Thyroid gland (tissue), 4 donors: Measurements from ENCODE around the gene DHX34.

Experiments
- POLR2A ChIP-seq, 2 donors: fragments of 450-650 bp; IDR thresholded peaks; one replicate each; pipeline ENCODE4 v1.6.1; 2017; ENCODE audit warnings: antibody characterized with exemption in 2 of 2, mild to moderate bottlenecking in 2 of 2, moderate library complexity in 1 of 2
- TF ChIP-seq, protein P1 (sequence below), 6 experiments: fragments of 200-600 bp in 3 of 6; fragments of 450-650 bp in 3 of 6; sonication (generic) in 3 of 6; IDR thresholded peaks; one replicate each; pipeline ENCODE4 v1.5.1; 2016 to 2019; ENCODE audit warnings: antibody characterized with exemption in 6 of 6, mild to moderate bottlenecking in 2 of 6, inconsistent platforms in 1 of 6, moderate library complexity in 1 of 6

DNA sequence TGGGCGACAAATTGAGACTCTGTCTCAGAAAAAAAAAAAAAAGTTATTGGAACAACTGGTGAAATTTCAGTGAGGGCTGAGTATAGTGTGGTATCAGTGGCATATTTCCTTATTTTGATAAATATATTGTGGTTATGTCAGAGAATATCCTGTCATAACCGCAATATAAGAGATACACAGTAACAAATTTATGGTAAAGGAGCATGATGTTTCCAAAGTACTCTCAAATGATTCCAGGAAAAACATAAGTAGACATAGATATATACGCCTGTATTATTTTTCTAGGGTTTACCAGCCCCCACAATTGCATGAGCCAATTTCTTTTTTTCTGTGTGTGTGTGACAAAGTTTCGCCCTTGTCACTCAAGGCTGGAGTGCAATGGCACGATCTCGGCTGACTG lies 45.1 kb upstream of the DHX34 start:
- no peak for TF ChIP-seq POLR2A (IDR thresholded peaks at IDR 0.05)
- TF ChIP-seq, protein P1, sequence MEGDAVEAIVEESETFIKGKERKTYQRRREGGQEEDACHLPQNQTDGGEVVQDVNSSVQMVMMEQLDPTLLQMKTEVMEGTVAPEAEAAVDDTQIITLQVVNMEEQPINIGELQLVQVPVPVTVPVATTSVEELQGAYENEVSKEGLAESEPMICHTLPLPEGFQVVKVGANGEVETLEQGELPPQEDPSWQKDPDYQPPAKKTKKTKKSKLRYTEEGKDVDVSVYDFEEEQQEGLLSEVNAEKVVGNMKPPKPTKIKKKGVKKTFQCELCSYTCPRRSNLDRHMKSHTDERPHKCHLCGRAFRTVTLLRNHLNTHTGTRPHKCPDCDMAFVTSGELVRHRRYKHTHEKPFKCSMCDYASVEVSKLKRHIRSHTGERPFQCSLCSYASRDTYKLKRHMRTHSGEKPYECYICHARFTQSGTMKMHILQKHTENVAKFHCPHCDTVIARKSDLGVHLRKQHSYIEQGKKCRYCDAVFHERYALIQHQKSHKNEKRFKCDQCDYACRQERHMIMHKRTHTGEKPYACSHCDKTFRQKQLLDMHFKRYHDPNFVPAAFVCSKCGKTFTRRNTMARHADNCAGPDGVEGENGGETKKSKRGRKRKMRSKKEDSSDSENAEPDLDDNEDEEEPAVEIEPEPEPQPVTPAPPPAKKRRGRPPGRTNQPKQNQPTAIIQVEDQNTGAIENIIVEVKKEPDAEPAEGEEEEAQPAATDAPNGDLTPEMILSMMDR (IDR thresholded peaks at IDR 0.05), result no peak
